ENCODE measurements around the gene ASAP3.
"Not testable (repeated sequence)": the region's sequence is repeated elsewhere in the genome, so short reads cannot be mapped to it uniquely, and the experiment has no call there.

Gene ASAP3

DNA sequence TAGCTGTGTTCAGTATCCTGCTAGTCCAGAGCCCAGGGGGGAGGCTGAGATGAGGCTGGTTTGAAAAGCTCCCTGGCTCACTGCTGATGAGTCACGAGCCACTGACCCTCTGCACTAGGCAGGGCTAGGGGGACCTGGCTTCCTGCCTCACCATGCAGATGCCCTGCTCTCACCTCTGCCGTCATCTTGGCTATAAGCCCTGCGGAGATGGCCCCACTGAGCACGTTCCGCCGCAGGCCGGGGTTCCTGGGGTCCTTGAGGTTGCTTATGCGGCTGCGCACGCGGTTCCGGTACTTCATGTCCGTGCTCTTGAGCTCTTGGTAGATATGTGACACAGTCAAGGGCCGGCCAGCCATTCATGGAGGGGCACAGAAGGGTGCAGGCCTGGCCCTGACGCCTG lies 90.3 kb downstream of the ASAP3 start:
- no peak for DNase-seq

GRCh38 chr1:23392125-23392855 lies 91.7 kb downstream of the ASAP3 start:
- DNase-seq: no peak

- DNase-seq: no peak
Measured at GRCh38 chr1:23389837-23390321, 94.1 kb downstream of the ASAP3 start.

DNA sequence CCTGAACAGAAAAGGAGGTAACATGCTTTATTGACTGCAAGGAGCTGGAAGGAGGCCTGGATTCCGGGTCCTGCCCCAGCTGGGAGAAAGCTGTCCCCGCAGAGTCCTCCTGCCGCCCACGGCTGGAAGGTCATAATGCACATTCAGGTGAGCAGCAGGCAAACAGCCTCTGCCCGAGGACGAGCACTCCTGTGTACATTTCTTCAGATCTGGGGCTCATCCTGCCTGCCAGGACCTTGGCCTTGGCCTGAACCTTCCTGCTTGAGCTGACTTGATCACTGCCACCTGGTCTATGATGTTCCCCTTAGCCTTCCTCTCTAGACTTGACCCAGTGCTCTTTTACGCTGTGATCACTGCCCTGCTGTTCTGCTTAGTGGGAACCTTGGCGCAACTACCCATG lies 96.5 kb downstream of the ASAP3 start:
- no peak for DNase-seq

DNA sequence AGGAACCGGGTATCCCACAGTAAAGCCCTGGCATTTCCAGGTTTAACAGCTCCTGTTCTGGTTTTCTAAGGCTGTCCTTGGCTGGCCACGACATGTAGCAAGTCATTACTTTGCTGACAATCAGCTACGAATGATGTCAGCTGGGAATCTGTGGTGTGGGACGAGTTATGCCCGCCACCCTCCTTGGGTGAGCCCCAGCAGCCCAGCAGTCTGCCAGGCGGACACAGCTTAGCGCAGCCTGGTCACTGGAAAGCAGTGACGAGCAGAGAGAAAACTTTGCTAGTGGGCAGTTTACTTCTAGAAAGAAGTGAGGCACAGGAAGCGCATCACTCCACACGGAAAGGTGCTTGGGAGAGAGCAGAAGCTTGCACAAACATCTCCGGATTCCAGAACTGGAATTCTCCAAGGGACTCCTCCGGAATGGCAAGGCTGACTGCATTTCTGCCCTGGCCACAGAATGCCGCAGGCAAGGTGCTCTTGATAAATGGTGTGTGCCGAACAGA lies 98.8 kb downstream of the ASAP3 start:
- no peak for DNase-seq

DNA sequence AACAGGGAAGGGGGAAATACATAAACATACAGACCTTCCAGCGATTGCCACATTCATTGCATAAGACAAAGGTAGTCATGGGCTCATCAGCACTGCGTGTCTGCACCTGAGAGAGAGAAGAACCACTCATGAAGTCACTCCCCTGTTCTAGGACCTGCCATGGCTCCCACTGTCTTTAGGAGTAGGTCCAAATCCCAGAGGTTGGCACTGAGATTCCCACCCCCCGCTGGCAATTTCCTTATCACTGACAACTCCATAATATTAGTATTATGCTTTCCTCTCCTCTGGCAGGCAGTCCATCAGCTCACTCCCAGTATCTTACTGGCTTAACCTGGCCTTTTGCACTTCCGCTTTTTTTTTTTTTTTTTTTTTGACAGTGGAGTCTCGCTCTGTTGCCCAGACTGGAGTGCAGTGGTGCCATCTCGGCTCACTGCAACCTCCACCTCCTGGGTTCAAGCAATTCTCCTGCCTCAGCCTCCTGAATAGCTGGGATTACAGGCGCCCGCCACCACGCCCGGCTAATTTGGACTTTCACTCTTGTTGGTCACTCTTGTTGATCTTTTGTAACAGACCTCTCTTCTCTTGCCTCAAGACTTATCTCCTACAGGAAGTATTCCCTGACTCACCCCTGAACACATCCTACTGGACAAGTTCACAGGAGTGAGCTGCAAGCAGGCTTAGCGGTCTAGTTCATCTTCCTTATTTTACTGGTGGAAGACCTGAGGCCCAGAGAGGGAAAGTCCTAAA lies 99.5 kb downstream of the ASAP3 start:
- DNase-seq: no peak

DNA sequence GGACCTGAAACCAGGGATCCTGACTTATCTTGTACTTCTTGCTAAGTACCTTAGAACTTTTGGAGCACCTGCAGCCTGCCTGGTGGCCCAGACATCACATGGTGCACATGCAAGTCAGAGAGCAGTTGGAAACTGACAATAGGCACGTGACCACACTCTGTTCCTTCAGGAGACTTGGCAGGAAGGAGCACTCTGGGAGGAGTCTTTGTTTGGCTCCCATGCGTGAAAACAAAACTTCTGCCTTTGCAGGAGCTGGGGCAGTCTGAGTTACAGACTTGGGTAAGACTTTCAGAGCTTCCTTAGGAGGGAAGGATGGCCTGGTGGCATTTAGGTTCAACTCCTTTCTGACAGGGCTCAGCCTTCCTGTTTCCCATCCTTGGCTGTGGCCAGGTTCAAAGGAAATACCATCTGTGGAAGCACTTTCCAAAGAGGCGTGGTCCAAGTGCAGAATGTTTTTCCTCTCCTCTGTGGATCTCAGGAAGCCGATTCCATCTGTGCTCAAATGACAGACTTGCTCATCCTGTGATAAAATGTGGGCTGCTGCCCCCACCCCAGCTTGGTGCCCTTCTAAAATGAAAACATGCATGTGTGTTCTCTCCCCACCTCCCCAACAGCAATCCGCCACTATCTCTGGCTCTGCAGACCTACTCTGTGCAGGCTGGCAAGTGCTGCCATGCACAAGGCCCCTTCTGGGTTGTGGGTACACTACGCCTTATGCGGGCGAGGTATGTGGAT lies 100.2 kb downstream of the ASAP3 start:
- DNase-seq: no peak

DNA sequence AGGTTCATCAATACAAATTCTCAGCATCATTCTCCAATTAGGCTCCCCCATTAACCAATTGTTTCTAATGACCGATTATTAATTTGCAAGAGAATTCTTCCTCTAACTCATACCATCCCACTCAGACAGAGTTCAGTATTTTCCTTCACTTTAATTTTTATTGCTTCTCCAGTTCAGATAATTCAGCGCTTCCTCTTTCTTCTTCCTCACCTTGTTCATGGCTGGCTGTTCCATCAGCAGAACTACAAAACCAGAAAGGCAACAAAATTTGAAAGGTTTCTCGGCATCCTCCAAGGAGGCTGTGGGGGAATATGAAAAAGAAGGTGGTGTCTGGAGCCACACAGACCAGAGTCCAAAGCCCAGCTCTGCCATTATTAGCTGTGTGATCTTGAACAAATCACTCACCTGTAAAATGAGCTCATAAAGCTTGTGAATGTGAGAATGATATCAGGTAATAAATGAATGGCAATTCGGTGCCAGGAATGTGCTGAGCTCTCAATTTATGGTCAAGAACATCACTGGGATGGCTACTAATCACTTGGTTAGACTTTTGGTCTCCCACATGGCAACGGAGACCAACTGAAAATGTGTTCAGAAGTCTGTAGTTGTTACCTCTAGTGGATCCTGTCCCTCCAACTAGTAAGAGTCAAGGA lies 102.6 kb downstream of the ASAP3 start:
- no peak for DNase-seq

GRCh38 chr1:23380719-23381118 lies 103.3 kb downstream of the ASAP3 start:
- DNase-seq: no peak

DNA sequence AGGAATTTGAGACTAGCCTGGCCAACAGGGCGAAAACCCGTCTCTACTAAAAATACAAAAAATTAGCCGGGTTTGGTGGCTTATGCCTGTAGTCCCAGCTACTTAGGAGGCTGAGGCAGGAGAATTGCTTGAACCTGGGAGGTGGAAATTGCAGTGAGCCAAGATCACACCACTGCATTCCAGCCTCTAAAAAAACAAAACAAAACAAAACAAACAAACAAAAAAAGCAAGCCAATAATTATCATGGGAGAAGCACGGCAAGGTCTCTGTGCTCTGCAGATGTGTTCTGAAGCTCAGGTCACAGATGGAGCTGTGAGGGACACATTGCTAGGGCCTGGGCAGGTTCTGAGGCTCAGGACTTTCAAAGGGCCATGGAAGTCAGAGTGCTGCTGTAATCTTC lies 103.7 kb downstream of the ASAP3 start:
- not testable (repeated sequence) for DNase-seq
